NCI-H146 treated with DMSO at 0.1 percent for 48 hours (cell line): ENCODE data around the gene HTATIP2.
"Not testable (repeated sequence)": the region's sequence is repeated elsewhere in the genome, so short reads cannot be mapped to it uniquely, and the experiment has no call there.

Experiments used
- DNase-seq: peaks from one replicate; lab custom pipeline; 2025; ENCODE audit not compliant: unreplicated experiment; lab: John Stamatoyannopoulos, UW

Gene HTATIP2

DNA sequence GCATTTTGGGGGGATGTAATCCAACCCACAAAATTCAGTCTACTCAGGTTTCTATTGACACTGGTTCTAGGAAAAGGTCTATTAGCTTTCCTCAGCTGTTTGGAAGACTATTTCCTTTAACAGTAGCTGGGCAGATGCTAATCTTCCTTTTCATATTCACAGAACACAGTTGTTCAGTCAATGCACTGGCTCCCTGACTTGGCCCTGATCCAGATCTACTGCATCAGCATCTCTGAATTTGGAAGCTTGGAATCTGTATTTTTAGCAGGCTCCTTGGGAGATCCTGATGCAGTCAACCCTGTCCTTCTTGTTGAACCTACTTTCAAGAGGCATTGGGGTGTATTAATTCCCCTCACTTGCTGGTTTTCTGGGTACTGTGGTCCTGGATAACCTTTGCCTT, 6.3 kb downstream of the HTATIP2 start:
- no peak for DNase-seq

DNA sequence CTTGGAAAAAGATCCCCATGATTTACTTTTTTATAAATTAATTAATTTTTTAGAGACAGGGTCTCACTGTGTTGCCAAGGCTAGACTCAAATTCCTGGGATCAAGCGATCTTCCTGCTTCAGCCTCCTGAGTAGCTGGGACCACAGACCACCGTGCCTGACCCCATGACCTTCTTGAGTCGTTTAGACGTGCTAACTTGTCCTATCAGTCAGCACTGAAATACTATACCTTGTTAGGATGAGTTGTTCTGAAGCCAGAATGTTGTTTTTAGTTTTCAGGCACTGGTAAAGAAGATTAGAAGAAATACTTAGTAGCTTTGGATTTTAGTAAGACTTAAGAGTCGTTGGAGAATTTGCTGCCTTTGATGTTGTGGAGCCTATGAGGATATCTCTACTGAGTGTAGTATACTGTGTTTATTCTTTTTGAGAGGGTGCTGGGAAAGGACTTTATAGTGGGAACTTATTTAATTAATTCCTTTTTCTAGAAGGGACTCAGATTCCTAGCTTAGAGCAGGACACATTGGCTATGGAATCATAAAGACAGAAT, 8.6 kb downstream of the HTATIP2 start:
- no peak for DNase-seq

DNA sequence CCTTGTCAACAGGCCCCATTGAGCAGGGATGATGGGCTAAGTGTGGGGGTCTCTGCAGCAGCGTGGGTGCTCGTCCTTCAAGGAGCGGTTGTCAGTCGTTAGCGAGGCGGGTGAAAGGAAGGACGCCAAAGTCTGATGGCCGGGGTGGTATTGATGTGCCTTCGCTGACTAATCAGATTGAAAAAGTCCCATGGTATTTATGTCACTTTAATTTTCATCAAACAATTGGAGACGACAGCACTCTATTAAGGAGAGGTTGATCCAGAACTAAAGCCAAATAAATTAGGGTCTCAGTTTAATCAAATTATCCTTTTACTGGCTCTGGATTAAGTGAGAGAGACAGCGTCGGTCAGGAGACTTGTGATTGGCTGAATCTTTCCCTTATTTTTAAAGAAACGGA, 9.6 kb downstream of the HTATIP2 start:
- DNase-seq = no peak

DNA sequence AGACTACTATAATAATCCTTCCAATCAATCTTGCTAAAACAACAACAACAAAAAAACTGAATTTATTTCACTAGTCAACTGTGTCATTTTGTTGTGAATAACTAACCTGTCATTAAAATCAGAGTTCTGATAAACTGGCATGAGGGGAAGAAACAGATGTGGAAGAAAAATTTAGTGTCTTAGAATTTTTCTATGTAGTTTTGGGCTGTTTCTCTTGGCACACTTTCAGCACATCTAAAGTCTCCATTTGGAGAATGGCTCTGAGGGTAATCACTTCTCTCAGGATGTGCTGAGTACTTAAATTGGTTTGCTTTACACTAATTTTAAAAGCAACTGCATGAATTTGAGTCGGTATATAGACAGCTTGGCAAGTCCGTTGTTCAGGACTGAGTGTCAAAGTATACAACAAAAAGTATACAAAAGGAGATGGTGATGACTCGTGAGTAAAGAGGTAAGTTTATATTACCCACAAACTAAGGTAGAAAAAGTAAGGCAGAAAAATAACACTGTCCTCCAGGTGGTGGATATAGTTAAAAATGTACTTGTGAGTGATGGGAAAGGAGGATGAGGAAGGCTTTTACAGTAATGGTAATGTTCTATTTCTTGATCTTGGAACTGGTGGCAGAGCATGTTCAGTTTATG, 10.2 kb downstream of the HTATIP2 start:
- no peak for DNase-seq

DNA sequence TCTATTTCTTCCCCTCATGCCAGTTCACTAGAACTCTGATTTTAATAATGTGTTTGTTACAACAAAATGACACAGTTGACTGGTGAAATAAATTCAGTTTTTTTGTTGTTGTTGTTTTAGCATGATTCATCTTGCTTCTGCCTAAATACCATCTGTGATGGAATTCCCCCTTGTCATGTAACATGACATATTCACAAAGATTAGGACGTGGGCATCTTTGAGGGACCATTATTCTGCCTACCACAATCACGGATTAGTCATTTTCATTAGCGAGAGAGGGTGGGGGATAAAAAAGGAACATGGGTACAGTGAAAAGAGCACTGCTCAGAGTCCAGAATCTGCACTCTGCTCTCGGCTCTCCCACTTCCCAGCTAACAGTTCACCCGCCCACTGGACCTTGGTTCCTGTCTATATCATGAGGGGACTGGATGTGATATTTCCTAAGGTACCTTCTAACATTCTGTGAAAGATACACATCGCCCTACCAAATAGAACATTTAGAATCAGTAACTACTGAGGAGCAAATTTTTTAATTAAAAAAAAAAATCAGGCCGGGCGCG, 11.3 kb downstream of the HTATIP2 start:
- DNase-seq = no peak

DNA sequence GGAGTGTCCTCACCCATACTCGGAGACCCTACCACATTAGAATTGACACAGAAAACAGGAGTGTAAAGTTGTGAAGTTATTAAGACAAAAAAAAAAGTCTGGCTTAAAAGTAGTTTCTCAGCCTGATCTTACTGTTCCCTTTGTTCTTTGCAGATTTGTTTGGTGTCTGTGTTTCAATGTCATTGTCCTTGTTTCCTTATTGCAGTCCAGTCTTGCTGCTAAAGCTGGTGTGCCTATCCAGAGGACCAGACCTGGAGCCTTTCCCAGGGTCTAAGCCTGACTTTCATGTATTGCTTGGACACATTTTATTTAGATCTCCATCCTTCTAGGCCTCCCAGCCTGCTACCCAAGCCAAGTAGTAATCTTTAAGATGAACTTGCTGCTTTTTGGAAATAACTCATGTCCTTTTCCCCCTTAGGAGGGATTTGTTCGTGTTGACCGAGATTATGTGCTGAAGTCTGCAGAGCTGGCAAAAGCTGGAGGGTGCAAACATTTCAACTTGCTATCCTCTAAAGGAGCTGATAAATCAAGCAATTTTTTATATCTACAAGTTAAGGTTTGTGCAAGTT, 12.7 kb downstream of the HTATIP2 start:
- DNase-seq = no peak

DNA sequence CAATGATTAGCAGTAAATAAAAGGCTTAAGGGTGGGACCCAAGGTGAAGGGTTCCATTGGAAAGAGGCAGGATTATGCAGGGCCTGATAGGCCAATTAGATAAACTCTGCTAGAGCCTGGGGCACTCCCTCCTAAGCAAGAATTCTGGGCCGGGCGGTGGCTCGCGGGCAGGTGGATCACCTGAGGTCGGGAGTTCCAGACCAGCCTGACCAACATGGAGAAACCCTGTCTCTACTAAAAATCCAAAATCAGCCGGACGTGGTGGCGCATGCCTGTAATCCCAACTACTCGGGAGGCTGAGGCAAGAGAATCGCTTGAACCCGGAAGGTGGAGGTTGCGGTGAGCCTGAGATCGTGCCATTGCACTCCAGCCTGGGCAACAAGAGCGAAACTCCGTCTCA, 22.5 kb downstream of the HTATIP2 start:
- DNase-seq = not testable (repeated sequence)

DNA sequence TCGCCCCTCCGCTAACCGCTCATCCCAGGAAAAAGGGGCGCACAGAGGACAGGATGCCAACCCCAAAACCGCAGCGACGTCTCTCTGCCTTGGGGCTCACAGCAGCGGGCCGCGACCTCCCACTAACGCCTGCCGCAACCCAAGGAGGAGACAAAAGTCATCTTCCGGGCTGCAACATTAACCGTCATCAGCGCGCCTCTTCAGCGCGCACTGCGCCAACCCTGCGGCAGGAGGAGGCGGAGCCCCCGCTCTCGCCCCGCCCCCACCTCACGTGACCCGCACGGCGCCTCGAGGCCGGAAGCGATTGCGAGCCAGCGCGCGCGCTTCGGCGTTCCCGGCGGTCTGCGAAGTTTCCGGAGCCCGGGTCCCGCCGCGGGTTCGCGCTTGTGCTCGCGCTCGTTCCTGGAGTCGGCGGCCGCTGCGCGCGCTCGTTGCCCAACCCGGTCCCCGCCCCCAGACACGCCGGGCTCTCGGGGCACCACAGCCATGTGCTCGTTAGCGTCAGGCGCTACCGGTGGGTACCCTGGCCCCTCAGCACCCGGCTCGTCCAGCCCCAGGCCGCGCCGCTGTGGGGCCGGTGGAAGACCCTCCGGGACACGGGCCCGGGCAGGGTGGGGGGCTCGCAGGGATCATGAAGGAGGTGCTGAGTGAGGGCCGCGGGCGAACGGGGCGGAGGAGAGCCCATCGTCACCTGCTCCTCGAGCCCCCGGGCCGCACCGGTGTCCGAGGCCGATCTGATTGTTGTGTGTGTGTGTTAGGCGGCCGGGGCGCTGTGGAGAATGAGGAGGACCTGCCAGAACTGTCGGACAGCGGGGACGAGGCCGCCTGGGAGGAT, 24.0 kb downstream of the HTATIP2 start, which contains the start of gene PRMT3:
TSS of gene PRMT3 (plus strand) at position 456 of the 835 bp plus-strand sequence. CDS start at position 487, 31 bp downstream.
- peak; percentile 86 for DNase-seq

DNA sequence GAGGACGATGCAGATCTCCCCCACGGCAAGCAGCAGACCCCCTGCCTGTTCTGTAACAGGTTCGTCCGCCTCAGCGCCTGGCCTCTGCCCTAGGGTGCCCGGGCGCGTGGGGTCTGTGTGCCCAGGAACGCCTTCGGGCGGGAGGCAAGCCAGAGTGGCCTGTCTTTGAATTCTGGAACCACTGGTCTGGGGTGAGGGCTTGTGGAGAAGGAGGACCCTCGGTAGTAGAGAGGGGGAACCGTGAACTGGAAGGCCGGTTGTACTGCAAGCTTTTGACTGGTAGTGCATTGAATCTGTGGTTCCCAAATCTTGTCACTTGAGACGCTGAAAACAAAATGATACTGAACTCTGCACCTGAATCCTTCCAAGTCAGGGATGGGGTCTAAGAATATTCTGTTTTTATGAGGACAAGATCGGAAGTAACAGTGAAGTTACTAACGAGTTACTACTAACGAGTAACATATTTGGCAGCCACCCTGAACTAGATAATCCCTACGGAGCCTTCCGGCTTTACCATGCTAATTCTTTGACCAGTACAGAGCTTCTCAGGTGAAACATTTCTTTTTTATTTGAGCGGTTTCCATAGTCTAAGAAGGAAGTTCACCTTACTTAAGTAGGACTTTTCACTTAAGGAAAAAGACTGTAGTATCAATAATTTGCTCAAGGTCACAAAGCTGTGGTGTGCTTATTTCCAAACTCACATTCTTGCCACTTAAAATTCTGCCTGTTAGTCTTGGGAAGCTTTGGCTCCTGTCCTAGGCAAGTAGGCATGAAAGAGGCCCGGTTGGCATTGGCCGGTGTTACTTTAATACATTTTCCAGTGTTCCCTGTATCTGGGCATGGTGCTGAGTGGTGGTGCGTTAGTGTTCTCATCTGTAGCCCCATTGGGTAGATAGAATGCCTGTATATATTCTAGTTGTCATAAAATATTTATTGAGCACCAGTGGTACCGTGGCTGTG, 24.9 kb downstream of the HTATIP2 start:
- no peak for DNase-seq

DNA sequence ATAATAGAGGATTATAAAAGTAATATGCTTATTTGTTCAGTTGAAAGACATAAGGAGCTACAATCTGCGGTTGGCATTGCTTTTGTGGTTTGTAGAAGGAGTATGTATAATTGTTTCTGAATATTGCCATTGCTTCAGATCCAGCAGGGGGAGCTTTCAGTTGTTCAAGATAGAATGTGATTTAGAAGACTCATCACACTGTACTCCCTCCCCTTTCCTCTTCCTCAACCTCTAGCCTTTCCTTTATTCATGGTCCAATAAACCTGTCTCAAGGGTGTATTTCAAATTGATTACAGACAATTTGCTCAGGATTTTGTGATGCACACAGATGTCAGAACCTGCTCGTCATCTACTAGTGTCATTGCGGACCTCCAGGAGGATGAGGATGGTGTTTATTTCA, 33.8 kb downstream of the HTATIP2 start:
- peak; percentile 25 for DNase-seq

DNA sequence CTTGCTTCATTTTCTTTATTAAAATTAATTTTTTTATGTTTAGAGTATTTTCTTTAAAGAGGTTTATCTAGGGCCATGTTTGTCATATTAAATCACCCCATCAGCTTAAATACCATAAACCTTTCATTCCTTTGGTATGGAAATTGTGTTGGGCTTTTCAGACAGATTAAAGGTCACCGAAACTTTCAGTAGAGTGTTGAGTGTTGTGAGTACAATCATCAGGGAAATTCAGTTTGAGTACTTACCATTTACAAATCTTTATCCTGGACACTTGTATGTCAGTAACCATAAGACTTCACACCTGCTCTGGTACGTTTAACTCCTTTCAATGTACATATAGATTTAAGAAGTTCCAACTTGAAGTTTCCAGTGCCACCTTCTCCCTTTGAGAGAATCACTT, 36.0 kb downstream of the HTATIP2 start:
- no peak for DNase-seq

DNA sequence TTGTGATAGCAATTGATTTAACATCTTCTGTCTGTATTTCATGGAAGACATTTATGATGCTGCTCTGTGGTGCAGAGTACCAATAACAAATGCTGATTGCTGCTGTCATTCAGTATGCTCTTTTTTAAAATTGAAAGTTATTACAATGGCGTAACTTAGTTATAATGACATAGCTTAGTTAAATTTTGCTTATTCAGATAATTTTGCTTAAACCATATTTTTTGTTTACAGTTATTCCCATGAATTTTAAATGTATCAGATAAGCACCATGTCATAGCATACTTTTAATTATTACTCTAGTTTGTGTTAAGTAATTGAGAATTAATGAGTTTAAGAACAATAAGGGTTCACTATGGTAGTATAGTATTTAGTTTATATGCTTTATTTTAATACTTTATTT, 39.5 kb downstream of the HTATIP2 start:
- no peak for DNase-seq

DNA sequence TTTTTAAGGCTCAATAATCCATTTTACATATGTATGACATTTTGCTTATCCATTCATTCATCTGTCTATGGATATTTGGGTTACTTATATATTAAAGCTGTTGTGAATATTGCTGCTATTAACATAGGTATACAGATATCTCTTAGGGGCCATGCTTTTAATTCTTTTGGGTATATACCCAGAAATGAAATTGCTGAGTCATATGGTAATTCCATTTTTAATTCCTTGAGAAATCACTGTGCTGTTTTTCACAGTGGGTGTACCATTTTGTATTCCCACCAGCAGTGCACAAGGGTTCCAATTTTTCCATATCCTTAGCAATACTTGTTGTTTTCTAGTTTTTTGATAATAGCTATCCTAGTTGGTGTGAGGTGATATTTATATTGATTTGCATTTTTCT, 43.0 kb downstream of the HTATIP2 start:
- no peak for DNase-seq

DNA sequence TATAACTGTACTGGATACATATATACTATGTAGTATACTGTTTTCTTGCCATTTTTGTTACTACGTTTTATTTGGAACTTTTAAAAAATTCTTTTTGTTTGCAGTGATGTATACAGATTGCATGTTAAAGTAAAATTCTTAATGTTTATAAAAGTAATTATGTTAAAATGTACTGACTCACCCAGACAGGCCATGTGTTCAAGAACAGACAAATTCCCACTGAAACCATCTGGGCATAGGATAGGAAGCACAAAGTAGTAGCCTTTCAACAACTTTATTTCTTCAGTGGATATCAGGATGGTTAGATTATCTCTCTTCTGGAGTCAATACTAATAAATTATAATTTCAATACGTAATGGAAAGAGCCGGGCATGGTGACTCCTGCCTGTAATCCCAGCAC, 43.8 kb downstream of the HTATIP2 start:
- DNase-seq = no peak

DNA sequence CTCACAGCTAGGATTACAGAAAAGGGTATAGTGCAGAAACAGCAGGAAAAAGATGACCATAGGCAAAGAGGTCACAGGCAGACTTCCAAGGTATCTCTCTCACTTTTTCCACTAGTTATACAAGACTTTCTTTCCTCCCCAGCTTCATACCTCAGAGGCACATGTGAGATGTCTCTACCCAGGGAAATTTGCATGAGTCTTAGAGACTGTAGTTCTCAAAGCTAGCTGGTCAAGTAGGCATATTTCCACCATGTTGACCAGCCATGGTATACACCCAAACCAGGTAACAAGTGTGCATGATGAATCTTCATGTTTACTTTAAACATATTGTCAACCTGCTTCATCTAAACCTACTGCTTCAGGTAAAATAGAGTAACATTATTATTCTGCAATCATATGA, 51.9 kb downstream of the HTATIP2 start:
- DNase-seq = no peak

DNA sequence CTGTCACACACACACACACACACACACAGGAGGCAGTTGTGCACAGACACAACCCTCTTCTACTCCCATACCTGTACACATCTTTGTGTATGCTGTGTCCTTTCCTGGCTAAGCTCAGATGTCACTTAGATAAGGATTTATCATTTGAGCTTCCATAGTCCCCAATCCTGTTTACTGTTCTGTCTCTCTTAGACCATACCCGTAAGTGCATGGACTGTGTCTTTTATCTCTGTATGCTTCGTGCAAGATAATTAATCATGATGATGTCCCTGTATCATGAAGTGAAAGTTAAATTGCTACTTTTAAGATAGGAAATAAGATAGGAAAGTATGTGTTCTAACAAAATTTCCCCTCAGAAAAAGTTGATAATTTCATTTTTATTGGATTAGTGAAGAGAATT, 54.3 kb downstream of the HTATIP2 start:
- no peak for DNase-seq

DNA sequence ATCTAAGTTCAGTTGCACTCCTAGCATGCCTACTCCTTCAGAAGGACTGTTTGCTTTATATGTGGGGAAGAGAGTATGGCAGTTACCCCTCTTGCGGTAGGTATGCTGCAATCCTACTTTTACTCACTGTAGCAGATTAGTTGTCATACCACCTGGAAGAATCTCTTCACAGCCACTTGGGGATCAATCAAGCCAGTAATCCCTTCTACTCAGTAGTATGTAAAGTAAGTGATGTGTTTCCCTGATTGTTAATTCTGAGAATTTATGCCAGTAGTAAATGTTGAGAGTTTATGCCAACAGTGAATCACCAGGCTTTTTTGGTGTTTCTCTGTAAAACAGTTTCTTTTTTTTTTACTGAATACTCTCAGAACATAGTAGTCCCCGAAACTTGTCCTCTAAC, 58.4 kb downstream of the HTATIP2 start:
- no peak for DNase-seq

DNA sequence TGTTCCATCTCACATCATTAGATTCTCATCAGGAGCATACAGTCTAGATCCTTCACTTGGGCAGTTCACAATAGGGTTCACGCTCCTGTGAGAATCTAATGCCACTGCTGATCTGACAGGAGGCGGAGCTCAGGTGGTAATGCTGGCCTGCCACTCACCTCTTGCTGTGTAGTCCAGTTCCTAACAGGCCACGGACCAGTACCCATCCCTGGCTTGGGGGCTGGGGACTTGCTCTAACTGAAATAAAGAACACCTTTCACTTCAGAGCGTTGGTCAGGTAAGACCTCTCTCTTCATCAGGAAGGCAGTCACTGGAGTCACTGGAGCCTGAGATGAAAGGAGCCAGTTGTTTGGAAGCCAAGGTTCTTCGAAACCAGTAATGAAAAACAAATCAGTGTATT, 65.7 kb downstream of the HTATIP2 start:
- DNase-seq = no peak
